ENCODE data around the gene SH2D3C. TPM values are rescaled to one million over a fixed set of nuclear protein-coding genes. Genes with fewer than 3 reads are reported as not detected.
"Not testable (repeated sequence)": the region's sequence is repeated elsewhere in the genome, so short reads cannot be mapped to it uniquely, and the experiment has no call there.

The SH2D3C gene
- total RNA-seq, 1 donor from 2014 or later, result 77.8 TPM

DNA sequence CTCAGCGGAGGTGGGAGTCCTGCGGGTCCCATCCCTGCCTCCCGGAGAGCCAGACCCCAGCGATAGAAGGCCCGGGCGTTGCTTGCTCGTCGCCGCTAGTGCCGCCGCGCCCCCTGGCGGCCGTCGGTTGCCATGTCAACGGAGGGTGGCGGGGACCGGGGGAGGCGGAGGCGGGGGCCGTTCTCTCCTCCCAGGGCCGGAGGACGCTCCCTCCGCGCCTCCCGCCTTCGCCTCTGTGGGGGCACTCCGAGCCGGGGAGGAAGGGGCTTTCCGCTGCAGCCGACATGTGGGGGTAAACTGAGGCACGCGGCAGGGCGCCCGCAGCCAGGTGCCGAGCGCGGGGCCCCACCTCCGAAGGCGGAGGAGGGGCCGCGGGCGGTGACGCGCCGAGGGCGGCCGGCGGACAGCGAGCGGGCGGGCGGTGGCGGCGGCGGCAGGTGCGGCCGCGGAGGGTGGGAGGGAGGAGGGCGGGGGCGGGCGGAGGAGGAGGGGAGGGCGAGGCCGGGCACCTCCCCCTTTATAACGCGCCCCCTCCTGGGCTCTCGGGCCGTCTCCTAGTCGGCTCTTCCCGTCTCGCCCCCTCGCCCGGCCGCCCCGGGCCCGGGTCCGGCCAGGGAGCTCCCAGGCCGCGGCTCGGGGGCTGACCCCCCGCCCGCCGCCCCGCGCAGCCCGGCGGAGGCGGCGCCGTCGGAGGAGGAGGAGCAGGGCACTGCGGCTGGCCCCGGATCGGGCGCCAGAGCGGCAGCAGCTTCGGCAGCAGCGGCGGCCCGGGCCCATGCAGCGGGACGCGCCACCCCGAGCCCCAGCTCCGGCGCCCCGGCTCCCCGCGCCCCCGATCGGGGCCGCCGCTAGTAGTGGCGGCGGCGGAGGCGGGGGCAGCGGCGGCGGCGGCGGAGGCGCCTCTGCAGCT is 6.8 kb upstream of the SH2D3C start:
- peak; percentile 93 for DNase-seq

DNA sequence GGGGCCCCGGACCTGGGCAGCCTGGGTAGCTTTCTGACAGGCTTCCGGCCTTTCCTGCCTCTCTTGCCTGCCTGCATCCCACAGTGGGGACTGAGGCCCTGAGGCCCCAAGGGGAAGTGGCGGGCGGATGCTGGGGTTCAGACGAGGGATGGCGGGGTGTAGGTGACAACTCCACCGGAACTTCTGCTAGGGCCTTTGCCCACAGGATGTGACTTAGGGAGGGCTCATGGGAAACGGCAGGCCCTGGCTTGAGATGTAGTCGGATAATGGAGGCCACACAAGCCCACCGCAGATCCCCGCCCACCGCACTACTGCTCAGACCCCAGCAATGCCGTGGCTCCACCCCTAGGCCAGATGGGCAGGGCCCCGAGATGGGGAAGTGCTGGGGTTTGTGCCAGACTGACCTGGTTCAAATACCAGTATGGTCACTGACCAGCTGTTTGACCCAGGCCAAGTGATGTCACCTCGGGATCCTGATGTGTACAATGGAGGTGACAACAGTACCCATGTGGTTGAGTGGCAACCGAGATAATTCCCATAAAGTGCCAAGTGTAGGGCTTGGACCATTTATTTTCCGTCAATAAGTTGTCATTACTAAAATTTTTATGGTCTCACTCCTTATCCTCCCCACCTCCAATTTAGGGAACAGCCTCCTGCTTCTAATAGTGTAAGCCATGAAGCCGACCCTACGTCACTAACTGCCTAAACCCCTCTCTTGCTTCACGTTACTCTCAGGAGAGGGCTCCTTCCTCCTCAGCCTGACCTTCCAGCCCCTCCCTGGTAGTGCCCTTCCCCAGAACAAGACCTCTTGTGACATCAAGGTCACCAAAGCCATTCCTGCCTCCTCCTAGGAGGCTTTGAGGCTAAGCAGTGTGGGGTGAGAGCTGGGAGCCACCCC is 4.9 kb upstream of the SH2D3C start:
- peak; percentile 58 for DNase-seq

DNA sequence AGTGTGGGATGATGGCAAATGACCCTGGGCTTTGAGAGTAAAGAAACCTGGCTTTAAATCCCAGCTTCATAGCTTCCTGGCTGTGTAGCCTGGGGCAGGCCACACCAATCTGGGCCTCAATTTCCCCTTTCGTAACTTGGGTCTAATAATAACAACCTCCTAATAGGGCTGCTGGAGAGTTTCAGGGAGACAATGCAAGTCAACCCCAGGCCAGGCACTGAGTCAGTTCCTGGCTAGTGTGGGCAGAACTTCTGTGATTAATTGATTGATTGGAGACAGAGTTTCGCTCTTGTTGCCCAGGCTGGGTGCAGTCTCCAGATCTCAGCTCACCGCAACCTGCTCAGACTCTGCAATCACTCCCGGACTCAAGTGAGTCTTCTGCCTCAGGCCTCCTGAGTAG is 3.3 kb upstream of the SH2D3C start:
- peak; percentile 66 for DNase-seq

DNA sequence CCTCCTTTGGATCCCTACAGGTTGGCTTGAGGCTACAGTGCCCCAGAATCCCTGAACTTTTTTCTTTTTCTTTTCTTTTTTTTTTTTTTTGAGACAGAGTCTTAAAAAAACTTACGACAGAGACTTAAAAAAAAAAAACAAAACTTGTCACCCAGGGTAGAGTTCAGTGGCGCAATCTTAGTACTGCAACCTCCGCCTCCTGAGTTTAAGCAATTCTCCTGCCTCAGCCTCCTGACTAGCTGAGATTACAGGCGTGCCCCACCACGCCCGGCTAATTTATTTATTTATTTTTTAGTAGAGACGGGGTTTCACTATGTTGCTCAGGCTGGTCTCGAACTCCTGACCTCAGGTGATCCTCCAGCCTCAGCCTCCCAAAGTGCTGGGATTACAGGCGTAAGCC is 2.4 kb upstream of the SH2D3C start:
- DNase-seq, result not testable (repeated sequence)

DNA sequence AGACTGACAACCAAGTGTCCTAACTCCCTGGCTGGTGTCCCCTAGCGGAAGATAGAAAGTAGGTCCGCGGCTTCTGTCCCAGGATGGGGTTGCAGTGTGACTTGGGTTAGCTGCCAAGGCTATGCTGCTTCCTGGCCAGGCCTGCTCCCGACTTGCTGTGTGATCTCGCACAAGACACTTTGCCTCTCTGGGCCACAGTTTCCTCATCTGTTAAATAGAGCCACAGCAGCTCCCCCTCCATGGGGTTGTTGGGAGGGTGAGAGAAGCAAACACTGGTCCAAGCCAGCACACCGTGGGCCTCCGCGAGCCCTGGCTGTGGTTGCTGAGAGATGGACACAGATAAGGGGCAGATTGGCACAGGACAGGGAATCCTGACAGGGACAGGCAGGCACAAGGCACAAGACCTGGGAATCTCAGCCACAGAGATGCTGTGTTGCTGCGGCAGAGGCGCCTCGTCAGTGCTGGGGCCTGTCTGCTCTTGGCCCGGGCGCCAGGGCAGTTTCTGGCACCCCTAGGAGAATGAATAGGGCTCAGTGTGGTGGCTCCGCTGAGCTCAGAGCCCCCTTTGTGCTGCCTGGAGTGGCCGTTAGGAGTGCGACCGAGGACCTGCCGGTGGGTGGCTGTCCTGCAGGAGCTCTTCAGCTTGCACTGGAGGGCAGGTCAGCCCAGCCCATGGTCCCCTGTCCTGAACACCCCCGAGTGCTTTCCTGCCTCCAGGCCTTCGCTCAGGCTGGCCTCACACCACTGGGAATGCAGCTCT is 1.8 kb upstream of the SH2D3C start:
- no peak for DNase-seq

DNA sequence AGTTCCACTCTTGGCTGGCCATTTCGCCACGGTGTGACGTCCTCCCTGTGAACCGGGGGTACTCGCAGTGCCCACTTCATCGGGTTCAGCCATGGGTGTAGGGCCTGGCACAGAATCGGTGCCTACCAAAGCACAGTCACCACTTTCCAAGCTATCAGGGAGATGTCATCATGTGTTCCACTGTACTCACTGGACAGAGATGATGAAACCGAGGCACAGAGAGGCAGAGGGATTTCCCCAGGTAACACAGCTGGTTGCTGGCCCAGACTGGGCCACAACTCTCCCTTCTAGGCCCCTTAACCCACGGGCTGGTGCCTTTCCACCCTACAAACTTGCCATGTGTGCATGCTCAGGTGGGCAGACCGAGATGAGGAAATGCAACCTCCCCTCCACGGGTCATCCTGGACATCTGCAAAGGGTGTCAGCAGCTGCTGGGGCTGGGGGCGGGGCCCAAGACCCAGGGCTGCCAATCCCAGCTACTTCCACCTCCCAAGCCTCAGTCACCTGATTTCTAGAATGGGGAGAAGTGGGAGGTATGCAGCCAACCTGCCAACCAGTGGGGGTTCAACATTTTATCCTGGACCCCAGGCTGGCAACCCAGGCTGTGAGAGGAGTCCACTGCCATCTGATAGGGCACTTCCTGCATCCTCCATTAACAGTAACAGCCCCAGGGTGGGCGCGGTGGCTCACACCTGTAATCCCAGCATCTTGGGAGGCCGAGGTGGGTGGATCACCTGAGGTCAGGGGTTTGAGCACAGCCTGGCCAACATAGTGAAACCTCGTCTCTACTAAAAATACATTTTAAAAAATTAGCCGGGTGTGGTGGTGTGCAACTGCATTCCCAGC is 893 bp upstream of the SH2D3C start:
- DNase-seq, result no peak

DNA sequence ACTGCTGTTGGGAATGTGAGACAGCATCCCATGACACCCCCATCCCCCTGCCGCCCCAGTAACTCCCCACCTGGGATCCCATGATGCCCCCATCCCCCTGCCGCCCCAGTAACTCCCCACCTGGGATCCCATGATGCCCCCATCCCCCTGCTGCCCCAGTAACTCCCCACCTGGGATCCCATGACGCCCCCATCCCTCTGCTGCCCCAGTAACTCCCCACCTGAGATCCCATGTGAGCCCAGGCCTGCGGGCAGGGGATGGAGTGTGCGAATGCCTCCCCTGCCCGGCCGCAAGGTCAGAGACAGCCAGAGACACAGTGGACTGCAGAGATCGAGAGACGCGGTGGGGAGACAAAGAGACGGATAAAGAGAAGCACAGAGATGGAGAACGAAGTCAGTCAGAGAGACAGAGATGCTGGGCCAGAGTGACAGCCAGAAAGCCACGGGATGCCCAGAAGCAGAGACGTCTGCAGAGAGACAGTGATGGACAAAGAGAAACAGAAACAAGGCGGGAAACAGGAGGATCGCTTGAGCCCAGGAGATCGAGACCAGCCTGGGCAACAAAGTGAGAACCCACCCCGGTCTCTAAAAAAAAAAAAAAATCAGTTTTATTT is 992 bp downstream of the SH2D3C start:
- no peak for DNase-seq

DNA sequence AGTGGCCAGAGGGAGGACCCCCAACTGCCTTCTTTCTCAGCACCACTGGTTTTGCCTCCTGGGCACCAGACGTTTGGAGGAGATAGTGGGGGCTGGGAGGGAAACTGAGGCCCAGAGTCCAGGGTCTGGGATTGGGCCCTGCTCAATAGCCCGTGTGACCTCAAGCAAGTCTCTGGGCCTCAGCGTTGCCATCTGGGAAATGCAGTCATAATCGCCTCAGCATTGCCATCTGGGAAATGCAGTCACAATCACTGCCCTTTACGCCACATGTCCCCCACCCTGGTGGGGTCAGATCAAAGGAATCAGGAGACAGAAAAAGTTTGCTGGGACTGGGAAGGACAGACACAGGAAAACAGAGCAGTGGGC is 1.6 kb downstream of the SH2D3C start:
- DNase-seq, result no peak

DNA sequence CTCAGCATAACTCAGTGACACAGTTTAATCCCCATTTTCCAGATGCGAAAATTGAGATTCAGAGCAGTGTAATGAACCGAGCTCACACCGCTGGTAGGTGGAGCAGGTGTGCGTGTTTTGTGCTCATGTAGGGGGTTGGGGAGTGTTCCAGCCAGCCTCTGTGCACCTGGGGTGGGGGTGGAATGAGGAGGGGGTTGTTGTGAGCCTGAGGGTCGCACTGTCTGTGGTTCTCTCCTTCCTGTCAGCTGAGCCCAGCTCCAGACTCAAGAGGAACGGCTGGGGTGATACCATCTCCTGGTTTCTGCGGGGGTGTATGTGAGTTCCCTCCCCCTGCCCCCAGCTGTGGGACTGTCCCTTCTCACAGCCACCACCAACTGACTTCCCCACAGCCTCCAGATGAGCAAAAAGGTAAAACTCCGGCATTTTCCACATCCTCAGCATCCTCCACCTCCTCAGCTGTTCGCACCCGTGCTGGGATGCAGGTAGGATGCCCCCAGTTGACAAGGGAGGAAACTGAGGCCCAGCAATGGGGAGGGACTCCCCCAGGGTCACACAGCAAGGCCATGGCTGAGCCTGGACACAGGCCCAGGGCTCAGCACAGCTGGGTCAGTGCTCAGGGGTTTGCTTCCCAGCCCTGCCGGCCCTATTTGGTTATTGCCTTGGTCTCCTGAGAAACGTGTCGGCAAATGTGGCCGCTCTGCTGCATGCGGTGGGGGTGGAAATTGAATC is 2.1 kb downstream of the SH2D3C start:
- no peak for DNase-seq

DNA sequence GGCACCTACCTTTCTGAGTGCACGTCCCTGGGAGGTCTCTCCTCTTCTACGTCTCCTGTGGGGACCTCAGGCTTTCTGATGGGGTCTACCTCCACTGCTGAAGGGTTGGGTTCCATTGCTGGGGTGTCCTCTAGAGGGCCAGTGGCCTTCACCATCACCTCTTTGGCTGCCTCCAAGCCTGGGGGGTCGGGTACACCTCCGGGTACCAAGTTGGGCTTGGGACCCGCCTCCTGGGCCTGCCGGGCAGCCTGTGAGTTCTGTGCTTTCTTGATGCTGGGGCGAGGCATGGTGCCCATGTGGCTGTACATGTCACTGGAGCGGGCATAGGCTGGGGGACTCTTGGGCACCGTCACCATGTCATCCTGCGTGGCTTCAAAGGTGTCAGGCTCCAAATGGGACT is 4.5 kb downstream of the SH2D3C start:
- DNase-seq, result no peak

DNA sequence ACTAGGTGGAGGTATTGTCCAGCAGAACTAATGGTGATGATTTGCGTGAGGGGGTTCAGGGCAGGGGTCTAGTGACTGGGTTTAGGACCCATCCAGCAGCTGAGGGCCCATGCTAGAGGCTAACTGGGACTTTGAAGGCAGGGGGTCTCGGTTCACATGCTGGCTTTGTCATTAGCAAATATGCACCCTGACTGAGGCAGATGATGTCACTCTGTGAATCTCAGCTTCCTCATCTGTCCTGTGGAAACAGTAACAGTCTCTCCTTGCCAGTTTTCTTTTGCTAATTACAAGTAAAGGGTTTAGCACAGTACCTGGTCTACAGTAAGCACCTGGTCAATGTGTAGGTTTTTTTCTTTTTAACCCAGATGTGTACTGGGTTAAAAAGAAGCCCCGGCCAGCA is 5.2 kb downstream of the SH2D3C start:
- DNase-seq, result no peak

DNA sequence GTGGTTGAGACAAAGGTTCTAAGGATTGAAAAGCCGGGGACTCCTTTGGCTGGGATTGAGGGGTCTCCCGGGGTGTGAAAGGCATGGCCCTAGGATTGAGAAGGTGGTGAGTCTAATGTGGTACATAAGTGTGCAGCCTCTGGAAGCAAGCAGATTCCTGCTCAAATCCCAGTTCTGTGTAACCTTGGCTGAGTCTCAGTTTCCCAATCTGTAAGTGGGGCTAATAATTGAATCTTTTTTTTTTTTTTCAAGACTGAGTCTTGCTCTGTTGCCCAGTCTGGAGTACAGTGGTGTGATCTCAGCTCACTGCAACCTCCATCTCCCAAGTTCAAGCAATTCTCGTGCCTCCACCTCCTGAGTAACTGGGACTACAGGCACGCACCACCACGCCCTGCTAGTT is 5.9 kb downstream of the SH2D3C start:
- DNase-seq, result no peak

DNA sequence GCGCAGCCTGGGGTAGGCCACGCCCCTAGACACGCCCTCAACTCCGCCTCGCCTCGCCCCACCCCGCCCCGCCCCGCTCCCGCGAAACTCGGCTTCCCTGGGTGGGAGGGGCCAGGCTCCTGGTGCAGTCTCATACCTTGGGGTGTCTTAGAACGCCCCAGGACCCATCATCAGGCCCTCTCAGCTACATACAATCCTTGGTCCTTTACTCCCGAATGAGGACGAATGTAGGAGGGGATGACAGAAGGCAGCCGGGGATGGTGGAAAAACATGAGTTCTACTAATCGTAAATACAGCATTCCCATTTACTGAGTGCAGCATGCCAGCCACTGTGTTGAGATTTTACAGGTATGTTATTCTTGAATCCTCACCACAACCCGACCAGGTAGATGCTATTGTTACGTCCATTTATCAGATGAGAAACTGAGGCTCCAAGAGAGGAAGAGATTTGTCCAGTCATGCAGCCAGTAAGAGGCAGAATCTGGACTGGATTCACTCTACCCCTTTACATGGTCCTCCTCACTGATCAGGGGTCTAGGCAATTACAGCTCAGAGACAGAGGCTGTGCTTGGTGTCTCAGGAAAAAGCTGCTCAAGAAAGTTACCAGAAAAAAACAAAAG is 6.8 kb downstream of the SH2D3C start:
- no peak for DNase-seq

DNA sequence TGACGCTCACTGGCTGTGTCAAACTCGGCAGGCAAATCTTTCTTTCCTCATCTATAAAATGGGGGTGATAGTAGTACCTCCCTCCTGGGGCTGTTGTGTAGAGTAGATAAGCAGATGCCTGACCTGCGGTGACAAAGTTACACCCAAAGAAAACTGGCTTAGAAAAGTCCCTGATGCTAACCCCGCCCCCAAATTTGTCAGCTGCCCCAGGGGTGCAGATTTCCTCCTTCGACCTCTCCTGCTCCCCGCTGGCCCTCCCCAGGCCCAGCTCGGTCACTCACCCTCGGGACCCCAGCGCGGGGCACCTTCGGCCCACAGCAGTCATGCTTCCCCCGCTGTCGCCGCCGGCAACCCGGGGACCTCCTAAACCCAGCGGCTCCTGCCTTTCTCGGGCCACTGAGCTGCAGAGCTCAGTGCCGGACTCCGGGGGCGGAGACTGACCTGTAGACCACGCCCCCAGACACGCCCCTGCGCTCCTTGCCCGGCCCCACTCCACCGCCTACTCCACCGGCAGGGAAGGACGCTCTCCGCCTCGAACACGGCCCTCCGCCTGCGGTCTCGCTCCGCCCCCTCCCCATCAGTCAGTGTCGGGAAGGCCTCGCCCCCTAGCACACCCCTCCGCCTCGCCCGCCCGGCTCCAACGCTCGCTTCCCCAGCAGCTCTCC is 7.4 kb downstream of the SH2D3C start:
- DNase-seq, result peak; percentile 100

DNA sequence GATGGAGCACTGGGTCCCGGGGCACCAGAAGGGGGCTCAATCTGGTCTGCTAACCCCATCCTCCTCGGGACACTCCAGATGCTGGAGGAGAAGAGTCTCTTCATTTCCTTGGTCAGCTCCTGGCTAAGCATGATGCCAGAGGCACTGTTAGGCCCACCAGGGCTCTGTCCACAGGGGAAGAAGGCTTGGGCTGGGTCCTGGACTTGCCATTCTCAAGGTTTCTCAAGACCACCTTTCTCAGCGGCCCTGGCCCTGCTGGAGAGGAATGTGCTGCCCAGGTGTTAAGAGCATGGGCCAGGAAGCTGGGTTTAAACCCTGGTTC is 7.9 kb downstream of the SH2D3C start:
- no peak for DNase-seq

DNA sequence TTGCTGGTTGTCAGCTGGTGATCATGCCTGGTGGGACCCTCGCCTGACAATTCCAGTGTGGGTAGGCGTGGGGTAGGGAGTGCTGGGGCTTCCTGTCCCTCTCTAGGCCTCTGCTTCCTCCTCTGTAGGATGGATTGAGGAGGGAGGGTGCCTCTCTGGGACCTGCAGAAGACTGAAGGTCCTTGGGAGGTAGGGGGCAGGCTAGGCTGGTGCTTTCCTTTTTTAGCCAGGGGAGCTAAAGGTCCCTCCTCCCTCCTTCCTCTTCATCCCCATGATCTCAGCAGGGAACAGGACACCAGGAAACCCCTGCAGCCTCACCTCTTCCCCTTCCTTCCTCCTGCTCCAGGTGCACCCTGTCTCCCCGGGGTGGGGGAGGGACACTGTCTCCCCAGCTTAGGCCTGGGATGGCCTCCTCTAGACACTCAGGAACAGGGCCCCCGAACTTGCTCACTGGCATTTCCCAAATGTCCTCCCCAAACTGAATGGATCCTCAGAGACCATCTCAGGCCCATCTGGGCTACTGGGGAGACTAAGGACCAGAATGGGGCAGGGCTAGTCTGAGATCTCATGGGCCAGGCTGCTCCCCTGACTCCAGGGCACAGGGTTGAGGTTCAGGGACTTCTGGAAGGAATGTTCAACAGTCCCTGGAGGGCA is 8.4 kb downstream of the SH2D3C start:
- peak; percentile 88 for DNase-seq

DNA sequence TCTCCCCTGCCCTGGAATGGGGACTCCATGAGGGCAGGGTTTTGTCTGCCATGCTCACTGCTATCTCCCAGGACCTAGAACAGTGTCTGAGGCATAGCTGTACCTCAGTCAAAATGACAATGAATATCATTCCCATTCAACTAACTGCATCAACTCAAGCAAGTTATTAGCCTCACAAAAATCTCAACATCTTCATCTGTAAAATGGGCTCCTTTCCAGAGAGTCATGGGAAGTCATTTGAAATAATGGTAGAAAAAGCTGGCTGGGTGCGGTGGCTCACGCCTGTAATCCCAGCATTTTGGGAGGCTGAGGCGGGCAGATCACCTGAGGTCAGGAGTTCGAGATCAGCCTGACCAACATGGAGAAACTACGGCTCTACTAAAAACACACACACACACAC is 9.4 kb downstream of the SH2D3C start:
- no peak for DNase-seq

DNA sequence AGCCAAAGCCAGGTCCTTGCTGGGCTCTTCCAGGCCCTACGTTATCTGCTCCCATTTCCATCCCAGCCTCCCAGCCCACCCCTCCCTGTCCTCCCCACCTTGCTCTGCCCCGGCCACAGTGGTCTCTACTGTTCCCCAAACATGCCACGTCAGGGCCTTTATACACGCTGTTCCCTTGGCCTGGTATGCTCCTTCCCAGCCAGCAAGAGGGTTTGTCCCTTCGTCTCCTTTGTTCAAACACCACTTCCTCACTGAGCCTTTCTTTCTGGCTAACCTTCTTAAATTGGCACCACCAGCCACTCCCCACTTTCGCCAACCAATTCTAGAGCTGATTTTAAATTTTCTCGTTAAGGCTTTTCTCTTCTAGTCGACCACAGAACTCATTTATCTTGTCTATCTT is 9.8 kb downstream of the SH2D3C start:
- DNase-seq, result peak; percentile 62

DNA sequence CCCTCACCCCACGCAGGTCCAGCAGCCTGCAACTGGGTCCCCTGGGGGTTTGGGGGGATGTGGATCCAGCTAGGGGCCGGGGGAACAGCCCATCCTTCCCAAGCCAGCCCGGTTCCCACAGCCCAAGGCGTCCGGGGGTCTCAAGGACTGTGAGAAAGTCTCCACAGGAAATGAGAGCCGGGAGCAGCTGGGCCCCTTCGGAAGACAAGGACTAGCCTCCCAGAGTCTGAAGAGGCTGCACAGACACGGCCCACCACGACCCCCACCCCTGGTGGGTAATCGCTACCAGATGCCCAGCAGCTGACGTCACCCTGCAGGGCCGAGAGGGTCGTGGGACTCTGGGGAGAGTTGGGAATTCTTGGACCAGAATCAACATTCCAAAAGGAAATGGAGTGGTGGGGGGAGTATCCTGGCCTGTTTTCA is 10.5 kb downstream of the SH2D3C start:
- peak; percentile 88 for DNase-seq
